H9 (cell line): ENCODE measurements around the gene LBX1. TPM values are rescaled to one million over a fixed set of nuclear protein-coding genes. Genes with fewer than 3 reads are reported as not detected.

Source experiments
- DNase-seq: peaks from one replicate; pipeline ENCODE4 v3.0.0-alpha.2; 2017
- H2AFZ ChIP-seq: one replicate; pipeline ENCODE4 v1.6.1; 2013; ENCODE audit warnings: mild to moderate bottlenecking, low read length, control low read depth, moderate library complexity
- H2AK5ac ChIP-seq: 2 replicates; pipeline ENCODE4 v1.6.1; 2013; ENCODE audit warnings: low read length, control low read depth, mixed read lengths; ENCODE audit not compliant: insufficient read length
- H2BK120ac ChIP-seq: one replicate; pipeline ENCODE4 v1.6.1; 2013; ENCODE audit warnings: low read depth, mild to moderate bottlenecking, low read length, control low read depth, inconsistent platforms; ENCODE audit not compliant: poor library complexity, severe bottlenecking
- H2BK12ac ChIP-seq: 2 replicates; pipeline ENCODE4 v1.6.1; 2013; ENCODE audit warnings: low read length, control low read depth, mixed read lengths, low read depth; ENCODE audit not compliant: insufficient read length
- H2BK15ac ChIP-seq: 2 replicates; pipeline ENCODE4 v1.6.1; 2013; ENCODE audit warnings: low read depth, low read length, control low read depth
- H2BK20ac ChIP-seq: one replicate; pipeline ENCODE4 v1.6.1; 2013; ENCODE audit warnings: low read depth, mild to moderate bottlenecking, low read length, control low read depth, inconsistent platforms; ENCODE audit not compliant: poor library complexity, severe bottlenecking
- H2BK5ac ChIP-seq: 2 replicates; pipeline ENCODE4 v1.6.1; 2013; ENCODE audit warnings: low read length, control low read depth, mixed read lengths; ENCODE audit not compliant: insufficient read length
- H3K14ac ChIP-seq: 2 replicates; pipeline ENCODE4 v1.6.1; 2013; ENCODE audit warnings: low read length, control low read depth; ENCODE audit not compliant: insufficient read depth
- H3K18ac ChIP-seq: 2 replicates; pipeline ENCODE4 v1.6.1; 2013; ENCODE audit warnings: low read depth, mild to moderate bottlenecking, mixed read lengths, low read length, control low read depth; ENCODE audit not compliant: insufficient read length
- H3K23ac ChIP-seq: 2 replicates; pipeline ENCODE4 v1.6.1; 2013; ENCODE audit warnings: low read length, control low read depth, mixed read lengths, low read depth; ENCODE audit not compliant: insufficient read length
- H3K23me2 ChIP-seq: 2 replicates; pipeline ENCODE4 v1.6.1; 2013; ENCODE audit warnings: low read depth, mild to moderate bottlenecking, mixed read lengths, low read length, control low read depth; ENCODE audit not compliant: insufficient read length, poor library complexity, severe bottlenecking
- H3K27ac ChIP-seq: 2 replicates; pipeline ENCODE4 v1.5.1; 2013; ENCODE audit warnings: low read length, control low read depth, mixed read lengths, low read depth; ENCODE audit not compliant: insufficient read length
- H3K27me3 ChIP-seq: 2 replicates; pipeline ENCODE4 v1.6.1; 2013; ENCODE audit warnings: low read length, control low read depth, inconsistent platforms; ENCODE audit not compliant: insufficient read depth
- H3K4ac ChIP-seq: 2 replicates; pipeline ENCODE4 v1.6.1; 2013; ENCODE audit warnings: low read depth, mild to moderate bottlenecking, control low read depth, inconsistent platforms, low read length, moderate library complexity
- H3K4me1 ChIP-seq: 2 replicates; pipeline ENCODE4 v1.6.1; 2013; ENCODE audit warnings: low read length, control low read depth, inconsistent platforms; ENCODE audit not compliant: insufficient read depth
- H3K4me2 ChIP-seq: 2 replicates; pipeline ENCODE4 v1.6.1; 2013; ENCODE audit warnings: low read length, control low read depth, mixed read lengths; ENCODE audit not compliant: insufficient read length, insufficient read depth
- H3K56ac ChIP-seq: 2 replicates; pipeline ENCODE4 v1.6.1; 2013; ENCODE audit warnings: low read depth, mild to moderate bottlenecking, mixed read lengths, low read length, control low read depth; ENCODE audit not compliant: insufficient read length
- H3K79me1 ChIP-seq: 2 replicates; pipeline ENCODE4 v1.6.1; 2013; ENCODE audit warnings: low read depth, mild to moderate bottlenecking, moderate library complexity, low read length, control low read depth, inconsistent platforms; ENCODE audit not compliant: insufficient read depth, poor library complexity, severe bottlenecking
- H3K79me2 ChIP-seq: 2 replicates; pipeline ENCODE4 v1.6.1; 2013; ENCODE audit warnings: low read length, control low read depth, inconsistent platforms; ENCODE audit not compliant: insufficient read depth
- H3K9ac ChIP-seq: 2 replicates; pipeline ENCODE4 v1.6.1; 2013; ENCODE audit warnings: low read length, control low read depth, mixed read lengths; ENCODE audit not compliant: insufficient read length; ENCODE audit errors: extremely low read depth
- H3K9me3 ChIP-seq: one replicate; pipeline ENCODE4 v1.6.1; 2013; ENCODE audit warnings: low read depth, low read length, inconsistent platforms; ENCODE audit not compliant: control insufficient read depth
- H3T11ph ChIP-seq: one replicate; pipeline ENCODE4 v1.6.1; 2013; ENCODE audit warnings: mild to moderate bottlenecking, low read length, control low read depth, inconsistent platforms
- H4K20me1 ChIP-seq: one replicate; pipeline ENCODE4 v1.6.1; 2013; ENCODE audit not compliant: control insufficient read depth, insufficient read length, insufficient read depth
- H4K5ac ChIP-seq: 2 replicates; pipeline ENCODE4 v1.6.1; 2013; ENCODE audit warnings: low read depth, mild to moderate bottlenecking, mixed read lengths, low read length, control low read depth; ENCODE audit not compliant: insufficient read length
- H4K8ac ChIP-seq: replicated peaks from 2 replicates; pipeline ENCODE4 v1.6.1; 2013; ENCODE audit warnings: low read length, control low read depth, mixed read lengths, low read depth; ENCODE audit not compliant: insufficient read length
- H4K91ac ChIP-seq: 2 replicates; pipeline ENCODE4 v1.6.1; 2013; ENCODE audit warnings: low read depth, mild to moderate bottlenecking, moderate library complexity, mixed read lengths, low read length, control low read depth; ENCODE audit not compliant: insufficient read length
- H3K27ac Mint-ChIP-seq, 3 experiments: 2 replicates in 2 of 3; 3 replicates in 1 of 3; pipeline ENCODE4 v1.8.0; 2020 to 2021; ENCODE audit warnings: mixed read lengths in 3 of 3, mild to moderate bottlenecking in 1 of 3, moderate library complexity in 1 of 3
- H3K27me3 Mint-ChIP-seq: 2 replicates; pipeline ENCODE4 v1.8.0; 2021; ENCODE audit warnings: low read depth, mild to moderate bottlenecking, moderate library complexity, mixed read lengths
- H3K36me3 Mint-ChIP-seq, 3 experiments: 2 replicates in 2 of 3; 3 replicates in 1 of 3; pipeline ENCODE4 v1.8.0; 2020 to 2021; ENCODE audit warnings: low read depth in 3 of 3, mixed read lengths in 3 of 3; ENCODE audit not compliant: insufficient read depth in 1 of 3
- H3K4me1 Mint-ChIP-seq, 2 experiments: 2 replicates each; pipeline ENCODE4 v1.8.0; 2020; ENCODE audit warnings: mixed read lengths in 2 of 2
- H3K4me3 Mint-ChIP-seq, 2 experiments: 2 replicates in 1 of 2; 3 replicates in 1 of 2; pipeline ENCODE4 v1.8.0; 2020 to 2021; ENCODE audit warnings: mild to moderate bottlenecking in 2 of 2, mixed read lengths in 2 of 2, moderate library complexity in 1 of 2
- H3K9me3 Mint-ChIP-seq, 2 experiments: 2 replicates in 1 of 2; 3 replicates in 1 of 2; pipeline ENCODE4 v1.8.0; 2020; ENCODE audit warnings: mild to moderate bottlenecking in 2 of 2, mixed read lengths in 2 of 2, moderate library complexity in 1 of 2
- CTCF ChIP-seq: fragments of 200-600 bp; sonication (generic); conservative IDR thresholded peaks from 3 replicates; pipeline ENCODE4 v1.8.0; 2021; ENCODE audit warnings: antibody characterized with exemption, mild to moderate bottlenecking
- WGBS: extraction: QIAGEN DNeasy Blood & Tissue Kit; methylation state at CpG from one replicate; pipeline ENCODE4 v1.1.7; 2013; ENCODE audit warnings: missing lambda C conversion rate, low lambda C conversion rate, mixed read lengths; ENCODE audit not compliant: insufficient read length; ENCODE audit errors: extremely low coverage; 5-methylcytosine and 5-hydroxymethylcytosine counted together
- total RNA-seq: library from RNA; stranded (reverse); gene quantifications from 2 replicates; pipeline ENCODE4 v1.2.1, GENCODE V29; 2021

LBX1 gene
- total RNA-seq, 1 experiment from 2014 or later = not detected

- Histone ChIP-seq H4K8ac (no peak overlapping the region), H3K27ac (no peak overlapping the region), H2AK5ac (no peak overlapping the region), H3K4me2 (no peak overlapping the region), H2BK12ac (no peak overlapping the region), H2BK120ac (no peak overlapping the region), H3K14ac (no peak overlapping the region), H3K9me3 (no peaks in the 10 kb centered on the region), H4K91ac (no peak overlapping the region), H3K23ac (no peak overlapping the region), H3K27me3 (peaks cover 99% of the 10 kb centered on the region), H3K56ac (no peak overlapping the region), H2BK20ac (no peak overlapping the region), H3K9ac (no peak overlapping the region), H3K79me1 (no peaks in the 10 kb centered on the region), H4K5ac (no peak overlapping the region), H3T11ph (no peak overlapping the region), H4K20me1 (no peaks in the 10 kb centered on the region), H3K4me1 (no peaks in the 10 kb centered on the region), H3K23me2 (no peaks in the 10 kb centered on the region), H2BK5ac (no peak overlapping the region), H3K18ac (no peak overlapping the region), H2BK15ac (no peak overlapping the region), H3K79me2 (no peaks in the 10 kb centered on the region; the same call in 1 of the 2 replicates), H2AFZ (no peak overlapping the region), H3K4ac (no peak overlapping the region)
- no CpG with 5 or more reads among the region's 31 CpGs for WGBS
- TF ChIP-seq CTCF = no peak
- Mint-ChIP-seq H3K27ac (no peak overlapping the region), H3K9me3 (peaks cover 0 to 4% of the 10 kb centered on the region in 2 experiments; a peak in 4 of 5 replicates), H3K4me1 (peaks cover 11 to 26% of the 10 kb centered on the region in 2 experiments), H3K4me3 (peak overlapping the region in 1 of 2 experiments; percentile 50; a peak in 3 of 5 replicates), H3K27me3 (peaks cover 99% of the 10 kb centered on the region), H3K36me3 (no peaks in the 10 kb centered on the region; a peak in 1 of 7 replicates)
- no peak for DNase-seq
Measured at GRCh38 chr10:101230183-101230917, 1.1 kb upstream of the LBX1 start.
